HG02588 (cell line): ENCODE data around the gene PGP.

Source experiments
- ATAC-seq: cut with Tn5 transposase; IDR thresholded peaks from one replicate; pipeline ENCODE4 v1.9.1; 2021; ENCODE audit warnings: mild to moderate bottlenecking, moderate library complexity; ENCODE audit not compliant: unreplicated experiment

The PGP gene

GRCh38 chr16:2200313-2200712 is 14.3 kb downstream of the PGP start:
- ATAC-seq, result no peak

GRCh38 chr16:2199621-2200139 is 15.0 kb downstream of the PGP start:
- ATAC-seq, result no peak

- no peak for ATAC-seq
These were observed 15.5 kb downstream of the PGP start for GRCh38 chr16:2199095-2199494.

- ATAC-seq, result no peak
These were observed 16.4 kb downstream of the PGP start for GRCh38 chr16:2198283-2198682.

GRCh38 chr16:2197765-2198164 is 16.9 kb downstream of the PGP start:
- ATAC-seq, result no peak

- ATAC-seq, result no peak
These were observed 17.6 kb downstream of the PGP start for GRCh38 chr16:2196981-2197511.

GRCh38 chr16:2196162-2196980 is 18.3 kb downstream of the PGP start, which contains the start of gene CASKIN1:
Gene CASKIN1, minus strand, starts transcription at chr16:2196605. Its CDS starts 173 bp downstream, at chr16:2196432.
- no peak for ATAC-seq

- ATAC-seq, result no peak
These were observed 19.1 kb downstream of the PGP start for GRCh38 chr16:2195322-2196161.

GRCh38 chr16:2194852-2195321 is 19.8 kb downstream of the PGP start:
- ATAC-seq, result no peak

- ATAC-seq, result no peak
These were observed 20.3 kb downstream of the PGP start for GRCh38 chr16:2194166-2194834.

- no peak for ATAC-seq
These were observed 23.3 kb downstream of the PGP start for GRCh38 chr16:2191446-2191706.

- ATAC-seq, result no peak
These were observed 23.8 kb downstream of the PGP start for GRCh38 chr16:2190659-2191445.

GRCh38 chr16:2190002-2190658 is 24.5 kb downstream of the PGP start:
- no peak for ATAC-seq

- no peak for ATAC-seq
These were observed 25.3 kb downstream of the PGP start for GRCh38 chr16:2189252-2189893.

- ATAC-seq, result no peak
These were observed 26.2 kb downstream of the PGP start for GRCh38 chr16:2188395-2188794.

- ATAC-seq, result no peak
These were observed 27.4 kb downstream of the PGP start for GRCh38 chr16:2187212-2187611.

GRCh38 chr16:2186505-2186904 is 28.1 kb downstream of the PGP start:
- ATAC-seq, result no peak

- ATAC-seq, result no peak
These were observed 28.6 kb downstream of the PGP start for GRCh38 chr16:2186064-2186463.

- no peak for ATAC-seq
These were observed 29.7 kb downstream of the PGP start for GRCh38 chr16:2184962-2185361.
